ENCODE data around the gene THUMPD1.

DNA sequence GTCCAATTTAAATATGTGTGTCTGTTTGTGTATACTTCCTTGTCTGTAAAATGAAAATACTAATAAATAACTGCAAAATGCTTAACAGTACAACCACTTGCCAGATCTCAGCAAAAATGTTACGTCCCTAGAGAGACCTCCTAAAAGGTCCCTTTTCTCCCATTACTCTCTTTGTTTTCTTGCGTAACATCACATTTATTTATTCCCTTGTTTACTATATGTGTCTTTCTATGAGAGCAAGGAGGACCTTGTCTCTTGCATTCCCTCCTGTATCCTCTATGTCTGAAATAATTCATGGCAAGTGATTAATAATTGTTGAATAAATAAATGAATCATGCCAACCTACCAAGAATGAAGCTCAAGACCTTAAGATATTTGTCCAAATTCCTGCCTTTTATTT is 24.1 kb upstream of the THUMPD1 start:
- TF ChIP-seq, protein P1, sequence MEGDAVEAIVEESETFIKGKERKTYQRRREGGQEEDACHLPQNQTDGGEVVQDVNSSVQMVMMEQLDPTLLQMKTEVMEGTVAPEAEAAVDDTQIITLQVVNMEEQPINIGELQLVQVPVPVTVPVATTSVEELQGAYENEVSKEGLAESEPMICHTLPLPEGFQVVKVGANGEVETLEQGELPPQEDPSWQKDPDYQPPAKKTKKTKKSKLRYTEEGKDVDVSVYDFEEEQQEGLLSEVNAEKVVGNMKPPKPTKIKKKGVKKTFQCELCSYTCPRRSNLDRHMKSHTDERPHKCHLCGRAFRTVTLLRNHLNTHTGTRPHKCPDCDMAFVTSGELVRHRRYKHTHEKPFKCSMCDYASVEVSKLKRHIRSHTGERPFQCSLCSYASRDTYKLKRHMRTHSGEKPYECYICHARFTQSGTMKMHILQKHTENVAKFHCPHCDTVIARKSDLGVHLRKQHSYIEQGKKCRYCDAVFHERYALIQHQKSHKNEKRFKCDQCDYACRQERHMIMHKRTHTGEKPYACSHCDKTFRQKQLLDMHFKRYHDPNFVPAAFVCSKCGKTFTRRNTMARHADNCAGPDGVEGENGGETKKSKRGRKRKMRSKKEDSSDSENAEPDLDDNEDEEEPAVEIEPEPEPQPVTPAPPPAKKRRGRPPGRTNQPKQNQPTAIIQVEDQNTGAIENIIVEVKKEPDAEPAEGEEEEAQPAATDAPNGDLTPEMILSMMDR (conservative IDR thresholded peaks at IDR 0.05 in 1 of 2, IDR thresholded peaks at IDR 0.05 in 1 of 2; ENCODE audit: extremely low read depth in 1 of 2, insufficient read depth in 1 of 2, low read depth in 1 of 2, low read length in 2 of 2), result no peak
- no peak for TF ChIP-seq EZH2 (IDR thresholded peaks at IDR 0.05; ENCODE audit: borderline replicate concordance, low read length)
